ENCODE measurements around the gene MPPED1. TPM values are rescaled to one million over a fixed set of nuclear protein-coding genes. Genes with fewer than 3 reads are reported as not detected.

Gene MPPED1
- polyA plus RNA-seq, 1 of the 3 experiments (the other 2 are of a cell fraction): 0.03 TPM

DNA sequence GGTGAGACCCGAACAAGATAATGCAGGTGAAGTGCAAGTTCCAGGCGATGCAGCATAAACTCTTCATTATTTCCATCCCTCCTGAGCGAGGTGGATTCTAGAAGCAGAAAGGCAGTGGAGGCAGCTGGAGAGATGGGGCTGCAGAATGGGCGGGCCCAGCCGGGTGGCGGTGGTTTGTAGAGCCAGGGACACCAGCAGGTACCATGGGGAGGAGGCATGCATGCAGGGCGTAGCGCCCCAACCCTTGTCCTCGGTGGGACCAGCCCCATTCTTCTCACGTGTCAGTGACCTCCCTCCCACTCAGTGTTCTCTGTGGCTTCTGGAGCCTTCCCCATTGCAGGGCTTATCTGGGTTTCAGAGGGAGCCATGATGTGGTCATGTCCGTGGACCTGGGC lies 38.0 kb downstream of the MPPED1 start (continued):
- TF ChIP-seq FOXJ3 (CRISPR knock-in tag; IDR thresholded peaks at IDR 0.05): no peak
- no peak for TF ChIP-seq RCOR1 (IDR thresholded peaks at IDR 0.05; ENCODE audit: low read length)

DNA sequence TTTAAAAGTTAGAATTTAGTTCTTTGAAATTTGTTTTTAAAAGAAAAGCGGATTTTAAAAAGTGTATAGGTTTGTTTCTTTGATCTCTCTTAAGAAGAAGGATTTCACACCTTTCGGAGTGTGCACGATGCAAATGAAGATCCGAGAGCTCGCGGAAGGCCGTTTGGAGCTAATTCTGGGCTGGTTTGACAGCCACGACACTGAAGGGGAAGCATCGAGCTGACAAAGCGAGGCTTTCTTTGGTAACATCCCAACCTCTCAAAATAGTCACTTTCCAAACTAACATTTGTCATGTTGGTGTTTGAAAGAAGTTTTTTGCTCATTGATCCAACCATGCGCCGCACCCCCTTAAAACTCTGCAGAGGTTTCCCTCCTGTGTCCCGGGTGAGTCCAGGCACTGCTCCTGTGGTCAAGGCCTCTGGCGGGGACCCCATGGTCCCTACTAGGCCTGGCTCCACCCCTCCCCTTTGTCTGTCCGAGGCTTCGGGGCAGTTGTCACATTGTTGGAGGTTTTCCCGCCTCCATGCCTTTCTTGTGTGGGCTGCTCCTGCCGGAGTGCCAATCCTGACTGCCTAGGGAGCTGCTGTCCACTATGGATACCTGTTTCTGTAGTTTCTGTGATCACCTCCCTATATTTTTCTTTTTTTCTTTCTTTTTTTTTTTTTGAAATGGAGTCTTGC lies 39.7 kb downstream of the MPPED1 start:
- Histone ChIP-seq H3K9me2 (no peaks in the 10 kb centered on the region), H3K27ac (ENCODE audit: low read depth in 2 of 2, low read length in 1 of 2) (no peak overlapping the region), H3K4me1 (ENCODE audit: control insufficient read depth in 1 of 2, insufficient read depth in 2 of 2, low read depth in 1 of 2, low read length in 1 of 2) (no peaks in the 10 kb centered on the region), H3K4me2 (no peak overlapping the region), H3F3A (replicated peaks; ENCODE audit: insufficient read depth) (no peaks in the 10 kb centered on the region), H3K27me3 (ENCODE audit: insufficient read depth) (no peaks in the 10 kb centered on the region), H3K9ac (no peak overlapping the region), H3K9me3 (no peaks in the 10 kb centered on the region), H3K79me2 (ENCODE audit: insufficient read depth) (no peaks in the 10 kb centered on the region), H3K4me3 (ENCODE audit: low read depth in 2 of 2, low read length in 1 of 2) (no peak overlapping the region), H4K20me1 (ENCODE audit: insufficient read depth) (no peaks in the 10 kb centered on the region), H2AFZ (ENCODE audit: low read depth) (no peak overlapping the region), H3K36me3 (replicated peaks in 1 of 2; ENCODE audit: control insufficient read depth in 1 of 2, insufficient read depth in 2 of 2, low read length in 1 of 2) (no peaks in the 10 kb centered on the region)
- no peak for DNase-seq
- ChIA-PET CTCF (no interaction called here), POLR2A (no interaction called here)
- TF ChIP-seq FOSL2 (IDR thresholded peaks at IDR 0.05; ENCODE audit: borderline replicate concordance, low read depth) (no peak), EP300 (IDR thresholded peaks at IDR 0.05; ENCODE audit: borderline replicate concordance in 1 of 2, low read depth in 1 of 2, low read length in 1 of 2) (no peak), RXRA (IDR thresholded peaks at IDR 0.05; ENCODE audit: borderline replicate concordance, low read depth) (no peak), FOXJ3 (CRISPR knock-in tag; IDR thresholded peaks at IDR 0.05) (no peak), SMC3 (IDR thresholded peaks at IDR 0.05; ENCODE audit: low read depth, low read length) (no peak), JUND (IDR thresholded peaks at IDR 0.05) (no peak), RAD21 (IDR thresholded peaks at IDR 0.05; ENCODE audit: low read length) (no peak), NRF1 (IDR thresholded peaks at IDR 0.05; ENCODE audit: low read depth, low read length) (no peak), NFIC (IDR thresholded peaks at IDR 0.05; ENCODE audit: borderline replicate concordance) (no peak), ELF1 (IDR thresholded peaks at IDR 0.05) (no peak), POLR2AphosphoS5 (IDR thresholded peaks at IDR 0.05; ENCODE audit: low read depth, low read length) (no peak), RFX5 (IDR thresholded peaks at IDR 0.05; ENCODE audit: low read length) (no peak)
- TF ChIP-seq, protein P1, sequence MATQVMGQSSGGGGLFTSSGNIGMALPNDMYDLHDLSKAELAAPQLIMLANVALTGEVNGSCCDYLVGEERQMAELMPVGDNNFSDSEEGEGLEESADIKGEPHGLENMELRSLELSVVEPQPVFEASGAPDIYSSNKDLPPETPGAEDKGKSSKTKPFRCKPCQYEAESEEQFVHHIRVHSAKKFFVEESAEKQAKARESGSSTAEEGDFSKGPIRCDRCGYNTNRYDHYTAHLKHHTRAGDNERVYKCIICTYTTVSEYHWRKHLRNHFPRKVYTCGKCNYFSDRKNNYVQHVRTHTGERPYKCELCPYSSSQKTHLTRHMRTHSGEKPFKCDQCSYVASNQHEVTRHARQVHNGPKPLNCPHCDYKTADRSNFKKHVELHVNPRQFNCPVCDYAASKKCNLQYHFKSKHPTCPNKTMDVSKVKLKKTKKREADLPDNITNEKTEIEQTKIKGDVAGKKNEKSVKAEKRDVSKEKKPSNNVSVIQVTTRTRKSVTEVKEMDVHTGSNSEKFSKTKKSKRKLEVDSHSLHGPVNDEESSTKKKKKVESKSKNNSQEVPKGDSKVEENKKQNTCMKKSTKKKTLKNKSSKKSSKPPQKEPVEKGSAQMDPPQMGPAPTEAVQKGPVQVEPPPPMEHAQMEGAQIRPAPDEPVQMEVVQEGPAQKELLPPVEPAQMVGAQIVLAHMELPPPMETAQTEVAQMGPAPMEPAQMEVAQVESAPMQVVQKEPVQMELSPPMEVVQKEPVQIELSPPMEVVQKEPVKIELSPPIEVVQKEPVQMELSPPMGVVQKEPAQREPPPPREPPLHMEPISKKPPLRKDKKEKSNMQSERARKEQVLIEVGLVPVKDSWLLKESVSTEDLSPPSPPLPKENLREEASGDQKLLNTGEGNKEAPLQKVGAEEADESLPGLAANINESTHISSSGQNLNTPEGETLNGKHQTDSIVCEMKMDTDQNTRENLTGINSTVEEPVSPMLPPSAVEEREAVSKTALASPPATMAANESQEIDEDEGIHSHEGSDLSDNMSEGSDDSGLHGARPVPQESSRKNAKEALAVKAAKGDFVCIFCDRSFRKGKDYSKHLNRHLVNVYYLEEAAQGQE (IDR thresholded peaks at IDR 0.05; ENCODE audit: low read depth, low read length): no peak
- TF ChIP-seq, protein P2, sequence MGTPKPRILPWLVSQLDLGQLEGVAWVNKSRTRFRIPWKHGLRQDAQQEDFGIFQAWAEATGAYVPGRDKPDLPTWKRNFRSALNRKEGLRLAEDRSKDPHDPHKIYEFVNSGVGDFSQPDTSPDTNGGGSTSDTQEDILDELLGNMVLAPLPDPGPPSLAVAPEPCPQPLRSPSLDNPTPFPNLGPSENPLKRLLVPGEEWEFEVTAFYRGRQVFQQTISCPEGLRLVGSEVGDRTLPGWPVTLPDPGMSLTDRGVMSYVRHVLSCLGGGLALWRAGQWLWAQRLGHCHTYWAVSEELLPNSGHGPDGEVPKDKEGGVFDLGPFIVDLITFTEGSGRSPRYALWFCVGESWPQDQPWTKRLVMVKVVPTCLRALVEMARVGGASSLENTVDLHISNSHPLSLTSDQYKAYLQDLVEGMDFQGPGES (IDR thresholded peaks at IDR 0.05; ENCODE audit: low read depth, low read length): no peak
- TF ChIP-seq, protein P3, sequence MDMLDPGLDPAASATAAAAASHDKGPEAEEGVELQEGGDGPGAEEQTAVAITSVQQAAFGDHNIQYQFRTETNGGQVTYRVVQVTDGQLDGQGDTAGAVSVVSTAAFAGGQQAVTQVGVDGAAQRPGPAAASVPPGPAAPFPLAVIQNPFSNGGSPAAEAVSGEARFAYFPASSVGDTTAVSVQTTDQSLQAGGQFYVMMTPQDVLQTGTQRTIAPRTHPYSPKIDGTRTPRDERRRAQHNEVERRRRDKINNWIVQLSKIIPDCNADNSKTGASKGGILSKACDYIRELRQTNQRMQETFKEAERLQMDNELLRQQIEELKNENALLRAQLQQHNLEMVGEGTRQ (IDR thresholded peaks at IDR 0.05; ENCODE audit: borderline replicate concordance, low read depth, low read length): no peak
- TF ChIP-seq, protein P4, sequence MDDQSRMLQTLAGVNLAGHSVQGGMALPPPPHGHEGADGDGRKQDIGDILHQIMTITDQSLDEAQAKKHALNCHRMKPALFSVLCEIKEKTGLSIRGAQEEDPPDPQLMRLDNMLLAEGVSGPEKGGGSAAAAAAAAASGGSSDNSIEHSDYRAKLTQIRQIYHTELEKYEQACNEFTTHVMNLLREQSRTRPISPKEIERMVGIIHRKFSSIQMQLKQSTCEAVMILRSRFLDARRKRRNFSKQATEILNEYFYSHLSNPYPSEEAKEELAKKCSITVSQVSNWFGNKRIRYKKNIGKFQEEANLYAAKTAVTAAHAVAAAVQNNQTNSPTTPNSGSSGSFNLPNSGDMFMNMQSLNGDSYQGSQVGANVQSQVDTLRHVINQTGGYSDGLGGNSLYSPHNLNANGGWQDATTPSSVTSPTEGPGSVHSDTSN (IDR thresholded peaks at IDR 0.05): no peak
- WGBS (ENCODE audit: low lambda C conversion rate): 74% methylated on average over 12 of the region's 18 CpGs
